HCT116 (cell line): ENCODE results near the gene IQCH.

Source experiments
- CEBPB ChIP-seq: IDR thresholded peaks from 2 replicates; pipeline ENCODE4 v1.6.1; 2012; ENCODE audit warnings: low read depth
- EZH2 ChIP-seq: fragments of 200-600 bp; sonication (generic); IDR thresholded peaks from 2 replicates; pipeline ENCODE4 v1.6.1; 2017; ENCODE audit warnings: antibody characterized with exemption, mixed run types
- EZH2phosphoT487 ChIP-seq: fragments of 200-600 bp; IDR thresholded peaks from 2 replicates; pipeline ENCODE4 v1.6.1; 2018; ENCODE audit warnings: antibody characterized with exemption, borderline replicate concordance
- MAX ChIP-seq: IDR thresholded peaks from 2 replicates; pipeline ENCODE4 v1.6.1; 2012
- POLR2A ChIP-seq: IDR thresholded peaks from 2 replicates; pipeline ENCODE4 v1.7.0; 2011; ENCODE audit warnings: borderline replicate concordance; ENCODE audit not compliant: insufficient read depth, insufficient read length; ENCODE audit errors: extremely low read depth
- POLR2AphosphoS5 ChIP-seq: IDR thresholded peaks from 2 replicates; pipeline ENCODE4 v1.6.1; 2011; ENCODE audit warnings: mild to moderate bottlenecking, low read depth, low read length, moderate library complexity
- RAD21 ChIP-seq: IDR thresholded peaks from 2 replicates; pipeline ENCODE4 v1.6.1; 2012; ENCODE audit warnings: low read depth, mild to moderate bottlenecking
- REST ChIP-seq: IDR thresholded peaks from 2 replicates; pipeline ENCODE4 v1.6.1; 2012; ENCODE audit warnings: low read depth
- TCF7L2 ChIP-seq: IDR thresholded peaks from 2 replicates; pipeline ENCODE4 v1.7.0; 2011; ENCODE audit warnings: borderline replicate concordance, inconsistent platforms; ENCODE audit not compliant: insufficient read depth, insufficient read length; ENCODE audit errors: extremely low read depth
- YY1 ChIP-seq: IDR thresholded peaks from 2 replicates; pipeline ENCODE4 v1.6.1; 2011; ENCODE audit warnings: low read length, low read depth, moderate library complexity, mild to moderate bottlenecking; ENCODE audit not compliant: insufficient replicate concordance; ENCODE audit errors: extremely low read depth
- ZFX ChIP-seq: fragments of 450-650 bp; IDR thresholded peaks from 2 replicates; pipeline ENCODE4 v1.6.1; 2017
- TF ChIP-seq, protein P1 (sequence below), 3 experiments: fragments of 200-600 bp in 1 of 3; sonication (generic) in 1 of 3; IDR thresholded peaks in 2 of 3; conservative IDR thresholded peaks in 1 of 3; 2 replicates each; pipeline ENCODE4 v1.5.1; 2012 to 2017; ENCODE audit warnings: low read depth in 2 of 3, low read length in 2 of 3, antibody characterized with exemption in 1 of 3, borderline replicate concordance in 1 of 3, control low read depth in 1 of 3, mild to moderate bottlenecking in 1 of 3, mixed read lengths in 1 of 3, mixed run types in 1 of 3, moderate library complexity in 1 of 3; ENCODE audit not compliant: insufficient read depth in 1 of 3

DNA sequence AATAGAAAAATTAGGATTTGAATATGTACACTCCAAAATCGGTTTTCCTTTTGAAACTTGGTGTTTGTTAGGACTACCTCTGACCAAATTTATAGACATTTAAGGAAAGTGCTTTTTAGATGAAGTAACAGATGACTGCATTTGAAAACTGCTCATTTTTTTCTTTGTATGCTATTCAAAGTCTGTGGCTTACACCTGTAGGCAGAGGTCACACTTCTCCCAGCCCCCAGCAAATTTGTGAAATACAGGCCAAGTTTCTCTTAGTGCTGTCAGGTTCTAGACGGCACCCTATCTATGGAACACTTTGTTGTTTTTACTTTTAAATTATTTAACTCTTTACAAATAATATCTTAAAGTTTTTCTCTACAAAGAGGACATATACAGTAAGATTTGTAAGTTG, 165.6 kb downstream of the IQCH start:
- TF ChIP-seq POLR2AphosphoS5 (no peak), MAX (no peak), POLR2A (no peak), EZH2 (no peak), REST (no peak), EZH2phosphoT487 (no peak), RAD21 (no peak), TCF7L2 (no peak), YY1 (no peak), CEBPB (no peak), ZFX (no peak)
- TF ChIP-seq, protein P1, sequence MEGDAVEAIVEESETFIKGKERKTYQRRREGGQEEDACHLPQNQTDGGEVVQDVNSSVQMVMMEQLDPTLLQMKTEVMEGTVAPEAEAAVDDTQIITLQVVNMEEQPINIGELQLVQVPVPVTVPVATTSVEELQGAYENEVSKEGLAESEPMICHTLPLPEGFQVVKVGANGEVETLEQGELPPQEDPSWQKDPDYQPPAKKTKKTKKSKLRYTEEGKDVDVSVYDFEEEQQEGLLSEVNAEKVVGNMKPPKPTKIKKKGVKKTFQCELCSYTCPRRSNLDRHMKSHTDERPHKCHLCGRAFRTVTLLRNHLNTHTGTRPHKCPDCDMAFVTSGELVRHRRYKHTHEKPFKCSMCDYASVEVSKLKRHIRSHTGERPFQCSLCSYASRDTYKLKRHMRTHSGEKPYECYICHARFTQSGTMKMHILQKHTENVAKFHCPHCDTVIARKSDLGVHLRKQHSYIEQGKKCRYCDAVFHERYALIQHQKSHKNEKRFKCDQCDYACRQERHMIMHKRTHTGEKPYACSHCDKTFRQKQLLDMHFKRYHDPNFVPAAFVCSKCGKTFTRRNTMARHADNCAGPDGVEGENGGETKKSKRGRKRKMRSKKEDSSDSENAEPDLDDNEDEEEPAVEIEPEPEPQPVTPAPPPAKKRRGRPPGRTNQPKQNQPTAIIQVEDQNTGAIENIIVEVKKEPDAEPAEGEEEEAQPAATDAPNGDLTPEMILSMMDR (IDR thresholded peaks at IDR 0.05 in 2 of 3, conservative IDR thresholded peaks at IDR 0.05 in 1 of 3; ENCODE audit: borderline replicate concordance in 1 of 3, insufficient read depth in 1 of 3, low read depth in 2 of 3, low read length in 2 of 3): no peak
